Measurements from ENCODE around the gene DGCR2.
"Not testable (repeated sequence)": the region's sequence is repeated elsewhere in the genome, so short reads cannot be mapped to it uniquely, and the experiment has no call there.

DGCR2 gene

DNA sequence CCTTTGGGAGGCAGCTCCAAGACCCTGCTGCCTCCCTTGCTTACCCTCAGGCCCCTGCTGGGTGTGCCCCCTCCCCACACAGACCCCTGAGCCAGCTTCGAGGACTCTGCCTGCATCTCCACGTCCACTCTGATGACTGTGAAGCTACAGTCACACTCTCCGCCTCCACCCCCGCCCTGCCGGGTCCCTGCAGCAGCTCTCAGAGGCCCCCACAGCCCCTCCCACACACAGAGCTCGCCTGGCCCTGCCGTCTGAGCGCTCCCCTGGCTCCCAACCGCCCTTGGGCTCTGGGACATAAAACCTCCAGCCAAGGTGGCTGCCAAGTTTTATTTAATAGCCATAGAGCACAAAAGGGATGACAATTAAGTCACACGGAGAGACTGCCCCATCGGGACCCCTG lies 96.1 kb downstream of the DGCR2 start:
- not testable (repeated sequence) for DNase-seq

- DNase-seq = not testable (repeated sequence)
Observed at GRCh38 chr22:19024956-19025489, 97.2 kb downstream of the DGCR2 start.

DNA sequence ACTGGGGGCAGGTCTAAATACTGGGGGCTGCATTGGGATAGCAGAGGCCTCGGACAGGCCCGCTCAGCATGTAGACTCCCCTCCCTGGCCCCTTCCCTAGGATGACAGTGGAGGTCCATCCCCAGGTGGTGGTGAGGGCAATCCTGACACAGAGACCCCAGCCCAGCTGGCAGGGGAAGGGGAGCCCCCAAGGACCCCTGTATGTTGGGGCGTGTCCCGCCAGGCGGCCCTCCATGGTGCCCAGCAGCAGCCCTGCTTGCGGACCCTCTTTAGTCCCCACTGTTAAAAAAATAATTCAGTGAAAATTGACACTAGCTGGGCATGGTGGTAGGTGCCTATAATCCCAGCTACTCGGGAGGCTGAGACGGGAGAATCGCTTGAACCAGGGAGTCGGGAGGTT lies 98.3 kb downstream of the DGCR2 start:
- DNase-seq = not testable (repeated sequence)

DNA sequence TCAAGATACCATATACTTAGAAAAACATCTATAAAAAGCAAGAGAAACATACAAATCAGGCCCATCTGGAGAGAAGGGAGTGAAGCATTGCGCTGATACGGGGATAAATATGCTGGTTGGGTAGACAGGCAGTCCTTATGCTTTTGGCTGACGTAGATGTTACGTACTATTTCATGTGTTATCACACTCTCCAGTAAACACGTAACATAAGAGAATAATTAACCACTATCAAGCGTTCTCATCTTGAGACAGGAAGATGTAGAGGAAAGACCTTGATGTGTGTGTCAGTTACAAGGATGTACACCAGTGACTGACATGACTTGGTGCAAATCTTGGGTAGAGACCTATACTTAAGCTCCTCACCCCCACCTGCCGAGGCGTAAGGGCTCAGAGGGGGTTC lies 99.5 kb downstream of the DGCR2 start:
- no peak for DNase-seq

- DNase-seq = no peak
Observed at GRCh38 chr22:19019679-19020032, 102.6 kb downstream of the DGCR2 start.

DNA sequence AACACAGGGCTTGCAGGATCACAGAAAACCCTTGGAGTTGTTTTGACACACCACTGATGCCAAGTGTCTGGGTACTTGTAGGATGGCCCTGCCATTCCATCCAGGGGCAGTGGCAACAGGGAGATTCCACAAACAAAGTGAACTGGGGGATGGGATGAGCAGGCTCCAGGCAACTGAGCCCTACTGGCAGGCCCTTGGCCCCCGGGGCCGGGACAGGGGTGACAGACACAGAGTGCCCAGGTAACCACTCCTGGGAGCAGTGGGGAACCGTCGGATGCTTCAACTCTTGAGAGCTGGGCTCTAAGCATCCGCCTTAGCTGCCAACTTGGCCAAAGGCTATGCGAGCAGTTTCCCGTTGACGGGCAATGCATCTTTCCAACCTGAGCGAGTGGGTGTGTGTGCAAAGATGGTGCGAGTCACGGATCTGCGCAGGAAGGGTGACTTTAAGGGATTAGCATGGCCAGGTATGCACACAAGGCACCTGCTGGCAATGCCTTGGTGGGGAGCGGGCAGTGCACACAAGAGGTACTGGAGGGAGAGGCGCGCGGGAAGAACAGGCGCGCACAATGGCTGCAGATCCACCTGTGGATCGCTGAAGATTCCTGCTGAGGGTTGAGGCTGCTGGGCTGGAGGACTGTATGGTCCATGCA lies 103.1 kb downstream of the DGCR2 start:
- DNase-seq = no peak

DNA sequence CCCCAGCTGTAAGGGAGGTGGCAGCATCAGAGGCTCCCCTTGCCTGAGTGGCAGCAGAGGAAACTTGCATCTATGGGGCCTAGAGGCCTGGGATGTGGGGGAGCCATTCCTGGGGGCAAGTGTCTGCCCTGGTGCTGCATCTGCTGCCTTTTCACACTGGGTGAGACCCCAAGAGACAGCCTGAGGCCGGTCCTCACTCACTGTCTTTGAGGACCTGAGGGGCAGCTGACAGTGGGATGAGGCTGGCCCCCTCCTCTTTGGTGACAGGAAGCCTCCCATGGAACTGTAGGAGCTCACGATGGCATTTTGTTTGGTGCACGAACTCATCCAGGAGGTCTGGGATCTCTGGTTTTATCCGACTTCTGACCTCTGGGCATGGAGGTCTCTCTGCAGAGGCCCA lies 104.0 kb downstream of the DGCR2 start:
- DNase-seq = no peak

GRCh38 chr22:19016081-19016766 lies 106.0 kb downstream of the DGCR2 start:
- DNase-seq = no peak

DNA sequence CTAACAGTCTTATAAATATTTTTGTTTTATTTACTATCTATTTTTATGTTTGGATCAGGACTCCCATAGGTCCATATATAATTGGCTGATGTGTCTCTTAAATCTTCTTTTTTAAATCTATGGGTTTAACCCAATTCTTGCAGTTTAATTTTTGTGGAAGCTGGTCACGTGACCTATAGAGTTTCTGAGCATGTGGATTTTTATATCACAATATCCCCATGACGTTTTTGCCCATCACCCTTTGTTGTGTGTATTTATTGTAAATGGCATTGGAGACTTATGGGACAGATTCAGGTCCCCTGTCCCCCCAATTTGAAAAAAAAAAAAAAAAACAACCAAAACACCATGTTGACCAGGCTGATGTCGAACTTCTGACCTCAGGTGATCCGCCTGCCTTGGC lies 107.3 kb downstream of the DGCR2 start:
- DNase-seq = no peak

DNA sequence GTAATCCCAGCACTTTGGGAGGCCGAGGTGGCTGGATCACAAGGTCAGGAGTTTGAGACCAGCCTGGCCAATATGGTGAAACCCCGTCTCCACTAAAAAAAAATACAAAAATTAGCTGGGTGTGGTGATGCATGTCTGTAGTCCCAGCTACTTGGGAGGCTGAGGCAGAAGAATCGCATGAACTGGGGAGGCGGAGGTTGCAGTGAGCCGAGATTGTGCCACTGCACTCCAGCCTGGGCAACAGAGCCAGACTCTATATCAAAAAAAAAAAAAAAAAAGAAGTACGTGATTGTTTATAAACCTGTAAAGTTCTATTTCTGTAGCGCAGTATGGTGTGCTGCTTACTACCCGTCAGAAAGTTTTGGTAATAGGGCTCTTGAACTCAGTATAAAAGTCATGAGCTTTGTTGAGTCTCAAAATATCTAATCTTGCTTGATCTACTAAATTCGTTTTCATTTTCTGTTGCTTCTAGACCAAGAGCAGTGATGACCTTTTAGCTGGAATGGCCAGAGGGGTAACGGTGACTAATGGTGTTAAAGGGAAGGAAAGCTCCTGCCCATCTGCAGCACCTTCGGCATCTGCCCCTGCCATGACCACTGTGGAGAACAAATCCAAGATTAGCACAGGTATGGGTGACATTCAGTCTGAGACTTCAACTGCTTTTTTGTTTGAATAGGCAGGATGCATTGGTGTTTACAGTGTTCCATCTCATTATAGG lies 108.2 kb downstream of the DGCR2 start:
- DNase-seq = not testable (repeated sequence)

DNA sequence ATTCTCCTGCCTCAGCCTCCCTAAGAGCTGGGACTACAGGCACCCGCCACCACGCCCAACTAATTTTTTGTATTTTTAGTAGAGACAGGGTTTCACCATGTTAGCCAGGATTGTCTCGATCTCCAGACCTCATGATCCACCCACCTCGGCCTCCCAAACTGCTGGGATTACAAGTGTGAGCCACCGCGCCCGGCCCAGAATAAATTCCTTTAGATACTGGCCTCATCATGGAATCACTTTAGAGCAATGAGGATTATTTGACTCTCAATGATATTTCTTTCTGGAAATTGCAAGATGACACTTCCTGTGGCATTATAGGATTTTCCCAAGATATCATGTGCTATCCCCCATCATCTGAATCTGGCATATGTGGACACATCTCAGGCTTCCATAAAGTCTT lies 108.8 kb downstream of the DGCR2 start:
- not testable (repeated sequence) for DNase-seq

DNA sequence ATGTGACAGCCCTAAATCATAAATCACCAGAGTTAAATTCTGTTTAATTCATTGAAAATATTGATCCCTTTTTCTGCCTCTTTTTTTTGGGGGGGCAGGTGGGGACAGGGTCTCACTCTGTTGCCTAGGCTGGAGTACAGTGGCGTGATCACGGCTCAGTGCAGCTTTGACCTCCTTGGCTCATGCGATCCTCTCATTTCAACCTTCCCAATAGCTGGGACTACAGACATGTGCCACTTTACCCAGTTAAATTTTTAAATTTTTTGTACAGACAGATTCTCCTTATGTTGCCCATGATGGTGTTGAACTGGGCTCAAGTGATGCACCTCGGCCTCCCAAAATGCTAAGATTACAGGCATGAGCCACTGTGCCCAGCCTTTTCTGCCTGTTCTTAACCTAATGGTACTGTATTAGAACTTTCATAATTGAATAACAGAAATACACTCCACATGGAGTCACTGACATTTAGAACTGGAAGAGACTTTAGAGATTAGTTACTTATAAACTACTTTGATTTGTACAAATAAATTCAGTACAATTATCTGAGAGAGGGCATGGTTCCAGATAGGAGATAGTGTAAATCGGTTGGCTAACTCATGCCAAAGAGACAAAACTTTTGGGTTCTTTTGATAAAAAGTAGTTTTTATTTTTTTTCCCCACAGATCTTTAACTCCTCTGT lies 109.8 kb downstream of the DGCR2 start:
- no peak for DNase-seq

GRCh38 chr22:19011611-19012010 lies 110.6 kb downstream of the DGCR2 start:
- DNase-seq = not testable (repeated sequence)

DNA sequence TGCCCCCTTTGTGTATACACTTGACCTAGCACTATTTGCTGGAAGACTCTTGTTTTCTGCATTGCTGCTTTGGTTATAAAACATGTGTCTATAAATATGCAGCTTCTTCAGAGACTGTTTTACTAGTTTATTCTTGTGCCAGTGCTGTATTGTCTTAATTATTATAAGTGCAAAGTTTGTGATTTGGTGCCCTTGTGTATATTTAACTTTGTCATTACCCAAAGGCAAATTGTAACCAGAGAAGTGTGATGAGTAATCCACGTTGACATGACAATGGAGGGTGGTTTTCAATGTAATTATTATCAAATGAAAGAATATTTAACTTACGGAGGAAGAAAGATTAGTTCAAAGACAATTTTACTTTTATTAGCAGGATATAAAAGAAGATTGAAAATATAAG lies 111.1 kb downstream of the DGCR2 start:
- DNase-seq = no peak

DNA sequence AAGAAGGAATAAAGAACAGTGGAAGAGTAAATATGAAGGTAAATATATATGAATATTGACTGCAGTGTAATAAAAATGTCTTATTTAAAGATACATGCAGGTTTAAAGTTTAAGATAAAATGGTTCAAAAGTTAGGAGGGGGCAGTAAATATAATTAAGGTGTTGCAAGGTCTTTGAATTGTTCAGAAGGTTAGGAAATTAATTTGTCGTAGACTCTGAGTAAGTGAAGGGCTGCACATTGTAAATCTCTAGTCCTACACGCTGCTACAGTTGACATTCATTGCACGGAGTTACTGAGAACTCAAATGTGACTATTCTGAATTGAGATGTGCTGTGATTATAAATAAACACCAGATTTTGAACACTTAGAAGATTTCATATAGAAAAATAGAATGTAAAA lies 116.3 kb downstream of the DGCR2 start:
- no peak for DNase-seq

GRCh38 chr22:19004471-19004870 lies 117.7 kb downstream of the DGCR2 start:
- DNase-seq = no peak

- no peak for DNase-seq
Observed at GRCh38 chr22:19003508-19003907, 118.7 kb downstream of the DGCR2 start.

DNA sequence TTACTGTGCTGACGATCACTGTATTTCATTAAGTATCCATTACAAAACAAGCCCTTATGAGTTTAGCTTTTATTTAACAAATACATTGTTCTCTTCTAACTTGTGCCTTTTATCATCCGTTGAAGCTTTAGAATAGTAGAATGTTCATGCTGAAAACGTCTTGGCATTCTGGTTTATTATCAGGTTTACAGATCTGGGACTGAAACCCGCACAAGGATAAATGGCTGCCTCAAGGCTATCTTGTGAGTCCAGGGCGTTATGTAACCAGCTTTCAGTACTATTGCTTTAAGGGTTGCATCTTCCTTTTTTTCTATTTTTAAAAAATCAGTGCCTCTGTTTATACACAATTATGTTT lies 119.6 kb downstream of the DGCR2 start:
- DNase-seq = no peak

- DNase-seq = no peak
Observed at GRCh38 chr22:19001204-19001603, 121.0 kb downstream of the DGCR2 start.

GRCh38 chr22:19000106-19000505 lies 122.1 kb downstream of the DGCR2 start:
- DNase-seq = not testable (repeated sequence)

DNA sequence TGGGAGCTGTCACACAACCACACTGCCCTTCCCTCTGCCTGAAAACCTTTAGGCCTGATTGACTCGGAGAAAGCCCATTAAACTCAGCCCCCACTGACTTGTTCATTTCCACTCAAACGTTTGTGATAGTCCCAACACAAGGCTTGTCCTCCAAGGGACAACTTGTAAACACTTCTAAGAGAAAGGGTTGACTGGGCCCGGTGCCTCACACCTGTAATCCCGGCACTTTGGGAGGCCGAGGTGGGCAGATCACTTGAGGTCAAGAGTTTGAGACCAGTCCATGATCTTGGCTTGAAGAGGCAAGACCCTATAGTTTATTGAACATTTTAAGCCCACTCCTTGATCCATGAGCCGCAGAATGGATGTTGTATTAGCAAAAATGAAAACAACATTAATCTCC lies 122.8 kb downstream of the DGCR2 start:
- DNase-seq = no peak

DNA sequence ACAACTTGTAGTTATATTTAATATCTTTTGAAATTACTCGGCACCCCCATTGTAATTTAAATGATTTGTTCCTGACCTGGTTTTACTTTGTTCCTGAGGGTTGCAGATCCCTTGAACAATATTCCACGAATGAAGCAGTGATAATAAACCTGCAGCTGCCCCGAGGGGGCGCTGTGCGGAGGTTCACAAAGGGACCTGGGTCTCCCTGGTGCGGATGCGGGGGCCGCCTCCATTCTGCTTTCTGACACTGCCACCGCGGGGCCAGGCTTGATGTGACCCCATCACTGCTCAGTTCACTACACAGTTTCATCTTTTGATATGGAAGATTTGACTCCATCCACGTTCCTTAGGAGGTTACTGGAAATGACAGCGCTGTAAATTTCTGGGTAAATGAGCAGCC lies 123.2 kb downstream of the DGCR2 start:
- DNase-seq = no peak

GRCh38 chr22:18997925-18998315 lies 124.3 kb downstream of the DGCR2 start:
- DNase-seq = no peak
